ENCODE data around the gene EMC8. TPM values are rescaled to one million over a fixed set of nuclear protein-coding genes. Genes with fewer than 3 reads are reported as not detected.
A peak's percentile ranks its signal among the peaks of the same experiment; 100 is the strongest.

Gene EMC8
- total and polyA plus RNA-seq, 10 of the 15 experiments (the other 5 are each of a cell fraction or from before 2014, with no cell fraction given): 7.8 to 62.0 (median 33.5) TPM

DNA sequence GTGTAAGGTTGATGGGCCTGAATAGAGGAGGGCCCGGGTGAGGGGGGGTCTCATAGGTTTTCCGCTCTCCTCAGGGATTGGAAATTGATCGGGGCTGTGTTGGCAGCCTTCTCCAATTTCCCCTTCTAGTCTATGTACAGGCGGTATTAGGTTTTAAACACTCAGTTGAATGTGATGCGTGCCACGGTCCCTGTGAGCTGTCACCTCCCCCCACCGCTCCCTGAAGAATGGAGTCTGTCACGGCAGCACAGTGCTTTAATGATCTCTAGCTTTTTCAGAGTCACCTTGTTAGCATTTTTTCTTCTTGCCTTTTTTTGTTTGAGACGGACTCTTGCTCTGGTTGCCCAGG lies 951 bp upstream of the EMC8 start:
- Histone ChIP-seq H3K27ac (ENCODE audit: control insufficient read depth, insufficient read depth) (peak overlapping the region; percentile 94), H3K9me3 (replicated peaks; ENCODE audit: control insufficient read depth, insufficient read depth, low read length) (no peaks in the 10 kb centered on the region), H3K9ac (ENCODE audit: control insufficient read depth, insufficient read depth, low read length) (peak overlapping the region; percentile 96), H3K27me3 (replicated peaks in 1 of 2; ENCODE audit: control insufficient read depth in 2 of 2, insufficient read depth in 2 of 2, low read length in 1 of 2) (no peaks in the 10 kb centered on the region), H2AFZ (ENCODE audit: control insufficient read depth, low read depth, low read length) (no peak overlapping the region), H3K4me2 (ENCODE audit: control insufficient read depth, insufficient read depth) (peak overlapping the region; percentile 70), H3K4me3 (peak overlapping the region; percentile 95), H3K36me3 (ENCODE audit: control insufficient read depth in 2 of 2, insufficient read depth in 2 of 2, low read length in 1 of 2) (peaks cover 10 to 11% of the 10 kb centered on the region in 2 experiments), H3K79me2 (ENCODE audit: control insufficient read depth, insufficient read depth, low read length) (peaks cover 73% of the 10 kb centered on the region), H3K4me1 (ENCODE audit: control insufficient read depth, insufficient read depth, low read length) (peaks cover 11% of the 10 kb centered on the region), H4K20me1 (ENCODE audit: control insufficient read depth, insufficient read depth) (peaks cover 4% of the 10 kb centered on the region; the same call in 1 of the 2 replicates)
- intact Hi-C loops (cut with micrococcal nuclease; ENCODE audit: unreplicated experiment) (loop anchor here (2.0 kb wide), 1 partner anchor 43 kb away; no protein-coding TSS in a partner anchor), in situ Hi-C loops (cut with MboI) (loop anchor here (25.0 kb wide), 1 partner anchor 537 kb away; no protein-coding TSS in a partner anchor)
- WGBS (ENCODE audit: insufficient coverage, insufficient replicate concordance, low lambda C conversion rate, missing lambda C conversion rate): 12% methylated on average over 9 of the region's 9 CpGs
- ChIA-PET CTCF (interaction anchor here (0.7 to 2.1 kb wide), 2 partner anchors 19 to 21 kb away, joined by 3 to 11 read pairs; no protein-coding TSS in a partner anchor), POLR2A (interaction anchor here (1.0 kb wide), 1 partner anchor 41 kb away, joined by 3 read pairs; no protein-coding TSS in a partner anchor), RAD21 (ENCODE audit: unreplicated experiment) (no interaction called here), SMC1A (ENCODE audit: uncharacterized antibody, unreplicated experiment) (no interaction called here)
- ATAC-seq: peak; percentile 37
- BruUV-seq (replicated peaks): no TSS peak
- no peak for FAIRE-seq
- no peak for DNase-seq (ENCODE audit: low read depth, low spot score)
- TF ChIP-seq, protein P1, sequence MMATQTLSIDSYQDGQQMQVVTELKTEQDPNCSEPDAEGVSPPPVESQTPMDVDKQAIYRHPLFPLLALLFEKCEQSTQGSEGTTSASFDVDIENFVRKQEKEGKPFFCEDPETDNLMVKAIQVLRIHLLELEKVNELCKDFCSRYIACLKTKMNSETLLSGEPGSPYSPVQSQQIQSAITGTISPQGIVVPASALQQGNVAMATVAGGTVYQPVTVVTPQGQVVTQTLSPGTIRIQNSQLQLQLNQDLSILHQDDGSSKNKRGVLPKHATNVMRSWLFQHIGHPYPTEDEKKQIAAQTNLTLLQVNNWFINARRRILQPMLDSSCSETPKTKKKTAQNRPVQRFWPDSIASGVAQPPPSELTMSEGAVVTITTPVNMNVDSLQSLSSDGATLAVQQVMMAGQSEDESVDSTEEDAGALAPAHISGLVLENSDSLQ (IDR thresholded peaks at IDR 0.05): peak; percentile 22; the same call in 1 of the 2 replicates
- TF ChIP-seq CREB1 (IDR thresholded peaks at IDR 0.05; ENCODE audit: low read depth) (no peak), EP300 (IDR thresholded peaks at IDR 0.05; ENCODE audit: borderline replicate concordance in 1 of 2, control insufficient read depth in 1 of 2, low read depth in 2 of 2, low read length in 2 of 2) (peak in 1 of 2 experiments; percentile 32; a peak in 1 of 4 replicates), ATF7 (IDR thresholded peaks at IDR 0.05; ENCODE audit: low read depth) (peak; percentile 22), YY1 (IDR thresholded peaks at IDR 0.05; ENCODE audit: low read depth, low read length) (0 out of 2 replicates have a peak, but pooled peaks have one; percentile 11), SMAD1 (IDR thresholded peaks at IDR 0.05; ENCODE audit: low read depth, partially characterized antibody) (no peak), ETV6 (conservative IDR thresholded peaks at IDR 0.05 in 1 of 2, IDR thresholded peaks at IDR 0.05 in 1 of 2; ENCODE audit: borderline replicate concordance in 1 of 2, low read depth in 1 of 2) (no peak), NFXL1 (IDR thresholded peaks at IDR 0.05; ENCODE audit: borderline replicate concordance) (no peak), POLR2AphosphoS5 (IDR thresholded peaks at IDR 0.05; ENCODE audit: low read length) (peak; percentile 21; the same call in 1 of the 2 replicates), FOXK2 (IDR thresholded peaks at IDR 0.05) (peak; percentile 1; the same call in 1 of the 2 replicates), IKZF2 (IDR thresholded peaks at IDR 0.05) (no peak), RUNX3 (IDR thresholded peaks at IDR 0.05; ENCODE audit: low read length) (0 out of 2 replicates have a peak, but pooled peaks have one; percentile 2), JUNB (IDR thresholded peaks at IDR 0.05) (peak; percentile 31; the same call in 1 of the 2 replicates)
- TF ChIP-seq, protein P2, sequence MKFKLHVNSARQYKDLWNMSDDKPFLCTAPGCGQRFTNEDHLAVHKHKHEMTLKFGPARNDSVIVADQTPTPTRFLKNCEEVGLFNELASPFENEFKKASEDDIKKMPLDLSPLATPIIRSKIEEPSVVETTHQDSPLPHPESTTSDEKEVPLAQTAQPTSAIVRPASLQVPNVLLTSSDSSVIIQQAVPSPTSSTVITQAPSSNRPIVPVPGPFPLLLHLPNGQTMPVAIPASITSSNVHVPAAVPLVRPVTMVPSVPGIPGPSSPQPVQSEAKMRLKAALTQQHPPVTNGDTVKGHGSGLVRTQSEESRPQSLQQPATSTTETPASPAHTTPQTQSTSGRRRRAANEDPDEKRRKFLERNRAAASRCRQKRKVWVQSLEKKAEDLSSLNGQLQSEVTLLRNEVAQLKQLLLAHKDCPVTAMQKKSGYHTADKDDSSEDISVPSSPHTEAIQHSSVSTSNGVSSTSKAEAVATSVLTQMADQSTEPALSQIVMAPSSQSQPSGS (IDR thresholded peaks at IDR 0.05; ENCODE audit: low read length): no peak
- TF ChIP-seq, protein P3, sequence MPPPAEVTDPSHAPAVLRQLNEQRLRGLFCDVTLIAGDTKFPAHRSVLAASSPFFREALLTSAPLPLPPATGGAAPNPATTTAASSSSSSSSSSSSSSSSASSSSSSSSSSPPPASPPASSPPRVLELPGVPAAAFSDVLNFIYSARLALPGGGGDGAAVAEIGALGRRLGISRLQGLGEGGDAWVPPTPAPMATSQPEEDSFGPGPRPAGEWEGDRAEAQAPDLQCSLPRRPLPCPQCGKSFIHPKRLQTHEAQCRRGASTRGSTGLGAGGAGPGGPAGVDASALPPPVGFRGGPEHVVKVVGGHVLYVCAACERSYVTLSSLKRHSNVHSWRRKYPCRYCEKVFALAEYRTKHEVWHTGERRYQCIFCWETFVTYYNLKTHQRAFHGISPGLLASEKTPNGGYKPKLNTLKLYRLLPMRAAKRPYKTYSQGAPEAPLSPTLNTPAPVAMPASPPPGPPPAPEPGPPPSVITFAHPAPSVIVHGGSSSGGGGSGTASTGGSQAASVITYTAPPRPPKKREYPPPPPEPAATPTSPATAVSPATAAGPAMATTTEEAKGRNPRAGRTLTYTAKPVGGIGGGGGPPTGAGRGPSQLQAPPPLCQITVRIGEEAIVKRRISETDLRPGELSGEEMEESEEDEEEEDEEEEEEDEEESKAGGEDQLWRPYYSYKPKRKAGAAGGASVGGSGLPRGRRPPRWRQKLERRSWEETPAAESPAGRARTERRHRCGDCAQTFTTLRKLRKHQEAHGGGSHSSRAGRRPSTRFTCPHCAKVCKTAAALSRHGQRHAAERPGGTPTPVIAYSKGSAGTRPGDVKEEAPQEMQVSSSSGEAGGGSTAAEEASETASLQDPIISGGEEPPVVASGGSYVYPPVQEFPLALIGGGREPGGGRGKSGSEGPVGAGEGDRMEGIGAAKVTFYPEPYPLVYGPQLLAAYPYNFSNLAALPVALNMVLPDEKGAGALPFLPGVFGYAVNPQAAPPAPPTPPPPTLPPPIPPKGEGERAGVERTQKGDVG (CRISPR knock-in tag; IDR thresholded peaks at IDR 0.05): no peak
- TF ChIP-seq, protein P4, sequence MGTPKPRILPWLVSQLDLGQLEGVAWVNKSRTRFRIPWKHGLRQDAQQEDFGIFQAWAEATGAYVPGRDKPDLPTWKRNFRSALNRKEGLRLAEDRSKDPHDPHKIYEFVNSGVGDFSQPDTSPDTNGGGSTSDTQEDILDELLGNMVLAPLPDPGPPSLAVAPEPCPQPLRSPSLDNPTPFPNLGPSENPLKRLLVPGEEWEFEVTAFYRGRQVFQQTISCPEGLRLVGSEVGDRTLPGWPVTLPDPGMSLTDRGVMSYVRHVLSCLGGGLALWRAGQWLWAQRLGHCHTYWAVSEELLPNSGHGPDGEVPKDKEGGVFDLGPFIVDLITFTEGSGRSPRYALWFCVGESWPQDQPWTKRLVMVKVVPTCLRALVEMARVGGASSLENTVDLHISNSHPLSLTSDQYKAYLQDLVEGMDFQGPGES (IDR thresholded peaks at IDR 0.05): no peak
- TF ChIP-seq, protein P5, sequence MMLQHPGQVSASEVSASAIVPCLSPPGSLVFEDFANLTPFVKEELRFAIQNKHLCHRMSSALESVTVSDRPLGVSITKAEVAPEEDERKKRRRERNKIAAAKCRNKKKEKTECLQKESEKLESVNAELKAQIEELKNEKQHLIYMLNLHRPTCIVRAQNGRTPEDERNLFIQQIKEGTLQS (IDR thresholded peaks at IDR 0.05; ENCODE audit: borderline replicate concordance, extremely low read depth, low read depth, low read length): no peak

Data from GM12878 (cell line).